HCT116 (cell line): ENCODE results near the gene PLEKHM3. TPM values are rescaled to one million over a fixed set of nuclear protein-coding genes. Genes with fewer than 3 reads are reported as not detected.

Experiments used
- ATAC-seq: fragments of 200-7000 bp; cut with Tn5 transposase; 2 replicates; pipeline ENCODE4 v1.9.1; 2020; ENCODE audit warnings: mild to moderate bottlenecking, moderate library complexity
- BruUV-seq: library from RNA; stranded (reverse); fragments of 400-500 nt; replicated peaks from 2 replicates; lab custom pipeline; 2021; lab: Mats Ljungman, UMichigan
- CTCF ChIA-PET: fragments of 300-600 bp; sonication (Branson Sonifier 250); formaldehyde crosslinking; loops from one replicate; lab custom pipeline; 2021; ENCODE audit warnings: antibody characterized with exemption; lab: Charles Lee
- POLR2A ChIA-PET: fragments of 300-600, 350-600 bp; sonication (Branson Sonifier 250); formaldehyde crosslinking; loops from one replicate; lab custom pipeline; 2021; ENCODE audit warnings: antibody characterized with exemption; lab: Charles Lee
- RAD21 ChIA-PET, 2 experiments: fragments of 300-600 bp; sonication (Branson Sonifier 250); formaldehyde crosslinking; loops; one replicate each; lab custom pipeline; 2023; ENCODE audit warnings: low total read pairs in 2 of 2; ENCODE audit not compliant: uncharacterized antibody in 2 of 2, unreplicated experiment in 2 of 2, low non-redundant PET in 1 of 2; lab: Charles Lee
- DNase-seq: peaks from one replicate; pipeline ENCODE4 v3.0.0-alpha.2; 2010; ENCODE audit warnings: low read depth, low spot score
- H2AFZ ChIP-seq: fragments of 200-600 bp; shearing (Covaris generic), sonication (generic); 2 replicates; pipeline ENCODE4 v1.6.1; 2017; ENCODE audit warnings: low read depth, mixed run types, mixed read lengths, antibody characterized with exemption, low read length; ENCODE audit not compliant: poor library complexity, severe bottlenecking
- H3K27ac ChIP-seq: 2 replicates; pipeline ENCODE4 v1.5.1; 2012; ENCODE audit warnings: low read depth, low read length
- H3K27me3 ChIP-seq: fragments of 200-600 bp; sonication (generic); 2 replicates; pipeline ENCODE4 v1.6.1; 2016; ENCODE audit warnings: mixed run types, low read length, mixed read lengths; ENCODE audit not compliant: insufficient read depth
- H3K36me3 ChIP-seq, 2 experiments: fragments of 200-500 bp in 1 of 2; fragments of 200-600 bp in 1 of 2; sonication (Bioruptor generic) in 1 of 2; sonication (generic) in 1 of 2; 2 replicates each; pipeline versions ENCODE4 v1.5.1 to v1.6.1; 2014 to 2016; ENCODE audit warnings: low read length in 2 of 2, inconsistent platforms in 1 of 2, mixed read lengths in 1 of 2, mixed run types in 1 of 2; ENCODE audit not compliant: insufficient read depth in 2 of 2, control insufficient read depth in 1 of 2
- H3K4me1 ChIP-seq, 2 experiments: fragments of 200-600 bp in 1 of 2; sonication (generic) in 1 of 2; 2 replicates each; pipeline versions ENCODE4 v1.5.1 to v1.6.1; 2012 to 2017; ENCODE audit warnings: low read length in 2 of 2, inconsistent platforms in 1 of 2, mild to moderate bottlenecking in 1 of 2, mixed read lengths in 1 of 2, mixed run types in 1 of 2, moderate library complexity in 1 of 2; ENCODE audit not compliant: insufficient read depth in 2 of 2, control insufficient read depth in 1 of 2
- H3K4me2 ChIP-seq: fragments of 200-600 bp; sonication (generic); 2 replicates; pipeline ENCODE4 v1.6.1; 2017; ENCODE audit warnings: mixed run types, low read length, mixed read lengths
- H3K4me3 ChIP-seq, 2 experiments: fragments of 200-600 bp in 1 of 2; sonication (generic) in 1 of 2; replicated peaks in 1 of 2; 2 replicates each; pipeline ENCODE4 v1.5.1; 2011 to 2016; ENCODE audit warnings: low read length in 2 of 2, control low read depth in 1 of 2, low read depth in 1 of 2, mild to moderate bottlenecking in 1 of 2, mixed read lengths in 1 of 2, mixed run types in 1 of 2
- H3K79me2 ChIP-seq: fragments of 200-600 bp; sonication (generic); 2 replicates; pipeline ENCODE4 v1.6.1; 2017; ENCODE audit warnings: mild to moderate bottlenecking, mixed run types, low read length, moderate library complexity, mixed read lengths; ENCODE audit not compliant: insufficient read depth
- H3K9ac ChIP-seq: fragments of 200-600 bp; sonication (generic); 2 replicates; pipeline ENCODE4 v1.6.1; 2016; ENCODE audit warnings: low read length, mixed read lengths
- H3K9me2 ChIP-seq: fragments of 200-600 bp; sonication (generic), shearing (Covaris generic); 2 replicates; pipeline ENCODE4 v1.6.1; 2017; ENCODE audit warnings: mixed run types, mild to moderate bottlenecking, moderate library complexity; ENCODE audit not compliant: insufficient read depth
- H3K9me3 ChIP-seq, 2 experiments: fragments of 200-500 bp in 1 of 2; fragments of 200-600 bp in 1 of 2; sonication (Bioruptor generic) in 1 of 2; sonication (generic) in 1 of 2; 2 replicates each; pipeline ENCODE4 v1.6.1; 2014 to 2017; ENCODE audit warnings: low read length in 2 of 2, mixed read lengths in 2 of 2, inconsistent platforms in 1 of 2, low read depth in 1 of 2, mild to moderate bottlenecking in 1 of 2, mixed run types in 1 of 2, moderate library complexity in 1 of 2; ENCODE audit not compliant: control insufficient read depth in 1 of 2, insufficient read depth in 1 of 2
- H4K20me1 ChIP-seq: fragments of 200-600 bp; sonication (generic), shearing (Covaris generic); 2 replicates; pipeline ENCODE4 v1.6.1; 2017; ENCODE audit warnings: mixed run types, mild to moderate bottlenecking, moderate library complexity; ENCODE audit not compliant: insufficient read depth
- ATF3 ChIP-seq: IDR thresholded peaks from 2 replicates; pipeline ENCODE4 v1.6.1; 2012
- CBX3 ChIP-seq: IDR thresholded peaks from 2 replicates; pipeline ENCODE4 v1.6.1; 2012; ENCODE audit warnings: low read depth
- CEBPB ChIP-seq: IDR thresholded peaks from 2 replicates; pipeline ENCODE4 v1.6.1; 2012; ENCODE audit warnings: low read depth
- EGR1 ChIP-seq: IDR thresholded peaks from 2 replicates; pipeline ENCODE4 v1.6.1; 2012; ENCODE audit warnings: low read depth
- ELF1 ChIP-seq: IDR thresholded peaks from 2 replicates; pipeline ENCODE4 v1.6.1; 2012; ENCODE audit warnings: low read depth, borderline replicate concordance
- JUND ChIP-seq: IDR thresholded peaks from 2 replicates; pipeline ENCODE4 v1.6.1; 2012
- MAX ChIP-seq: IDR thresholded peaks from 2 replicates; pipeline ENCODE4 v1.6.1; 2012
- POLR2A ChIP-seq: IDR thresholded peaks from 2 replicates; pipeline ENCODE4 v1.7.0; 2011; ENCODE audit warnings: borderline replicate concordance; ENCODE audit not compliant: insufficient read depth, insufficient read length; ENCODE audit errors: extremely low read depth
- POLR2AphosphoS5 ChIP-seq: IDR thresholded peaks from 2 replicates; pipeline ENCODE4 v1.6.1; 2011; ENCODE audit warnings: mild to moderate bottlenecking, low read depth, low read length, moderate library complexity
- RAD21 ChIP-seq: IDR thresholded peaks from 2 replicates; pipeline ENCODE4 v1.6.1; 2012; ENCODE audit warnings: low read depth, mild to moderate bottlenecking
- REST ChIP-seq: IDR thresholded peaks from 2 replicates; pipeline ENCODE4 v1.6.1; 2012; ENCODE audit warnings: low read depth
- SIN3A ChIP-seq: IDR thresholded peaks from 2 replicates; pipeline ENCODE4 v1.6.1; 2012; ENCODE audit warnings: low read depth
- SP1 ChIP-seq: IDR thresholded peaks from 2 replicates; pipeline ENCODE4 v1.6.1; 2012; ENCODE audit warnings: low read depth
- SRF ChIP-seq: IDR thresholded peaks from 2 replicates; pipeline ENCODE4 v1.6.1; 2012; ENCODE audit warnings: low read depth
- TCF7L2 ChIP-seq: IDR thresholded peaks from 2 replicates; pipeline ENCODE4 v1.7.0; 2011; ENCODE audit warnings: borderline replicate concordance, inconsistent platforms; ENCODE audit not compliant: insufficient read depth, insufficient read length; ENCODE audit errors: extremely low read depth
- ZBTB33 ChIP-seq: IDR thresholded peaks from 2 replicates; pipeline ENCODE4 v1.6.1; 2011; ENCODE audit warnings: mild to moderate bottlenecking, low read length, moderate library complexity; ENCODE audit not compliant: insufficient replicate concordance; ENCODE audit errors: extremely low read depth
- ZFX ChIP-seq: fragments of 450-650 bp; IDR thresholded peaks from 2 replicates; pipeline ENCODE4 v1.6.1; 2017
- intact Hi-C: fragments of 100-400 bp; cut with micrococcal nuclease; formaldehyde crosslinking; loops from 2 replicates; pipeline ENCODE4 v1.10.0; 2022
- total RNA-seq: library from RNA; stranded (reverse); gene quantifications from one replicate; pipeline ENCODE4 v1.2.1, GENCODE V29; 2021; ENCODE audit not compliant: unreplicated experiment

Gene PLEKHM3
- total RNA-seq, 1 experiment from 2014 or later, result 6.3 TPM

- intact Hi-C loops, result no loop called here
- H3K36me3 ChIP-seq, result no peaks in the 10 kb centered on the region
- no peak for TF ChIP-seq ZFX
- no peak for TF ChIP-seq SP1
- no peak for TF ChIP-seq ELF1
- TF ChIP-seq MAX, result no peak
- no peak for TF ChIP-seq SRF
- TF ChIP-seq POLR2AphosphoS5, result no peak
- TF ChIP-seq CEBPB, result no peak
- no peak for TF ChIP-seq REST
- no peak for TF ChIP-seq ZBTB33
- no peak for TF ChIP-seq SIN3A
- no peak for TF ChIP-seq CBX3
- no peak for TF ChIP-seq ATF3
- no peak for TF ChIP-seq RAD21
- no peak for TF ChIP-seq POLR2A
- TF ChIP-seq EGR1, result no peak
- no peak for TF ChIP-seq JUND
- TF ChIP-seq TCF7L2, result no peak
- peaks cover 0 to 8% of the 10 kb centered on the region in 2 experiments; a peak in 1 of 4 replicates for H3K4me1 ChIP-seq
- BruUV-seq, result no TSS peak
- no peak for ATAC-seq
- H3K9ac ChIP-seq, result no peak overlapping the region
- no peaks in the 10 kb centered on the region for H3K27me3 ChIP-seq
- H3K4me2 ChIP-seq, result no peak overlapping the region
- H2AFZ ChIP-seq, result no peak overlapping the region
- no peak for DNase-seq
- no peak overlapping the region for H3K27ac ChIP-seq
- no peaks in the 10 kb centered on the region for H3K9me2 ChIP-seq
- H4K20me1 ChIP-seq, result no peaks in the 10 kb centered on the region
- ChIA-PET RAD21 (no interaction called here), POLR2A (no interaction called here), CTCF (no interaction called here)
- H3K4me3 ChIP-seq, result no peak overlapping the region
- no peaks in the 10 kb centered on the region for H3K79me2 ChIP-seq
- H3K9me3 ChIP-seq, result no peaks in the 10 kb centered on the region
Observed at GRCh38 chr2:207865210-207865609, 160.1 kb downstream of the PLEKHM3 start.
